Stimulated activated memory B cell treated with anti-CD40 and anti-IgM and Interleukin-4, amounts not matched to agents 10 μg/mL and 1 μg/mL and 100 μg/mL, for 72 hours (primary cell): ENCODE data around the gene ARRDC3.
A peak's percentile ranks its signal among the peaks of the same experiment; 100 is the strongest.
"Not testable (repeated sequence)": the region's sequence is repeated elsewhere in the genome, so short reads cannot be mapped to it uniquely, and the experiment has no call there.

Source experiments
- ATAC-seq: fragments of 150-1000 bp; cut with Tn5 transposase; 2 replicates; pipeline ENCODE4 v1.10.0; 2021
- H3K27ac Mint-ChIP-seq: one replicate; pipeline ENCODE4 v1.8.0; 2022; ENCODE audit warnings: mild to moderate bottlenecking, mixed read lengths
- H3K27me3 Mint-ChIP-seq: one replicate; pipeline ENCODE4 v1.8.0; 2022; ENCODE audit warnings: mixed read lengths
- H3K36me3 Mint-ChIP-seq: one replicate; pipeline ENCODE4 v1.8.0; 2022; ENCODE audit warnings: mixed read lengths
- H3K4me1 Mint-ChIP-seq: one replicate; pipeline ENCODE4 v1.8.0; 2022; ENCODE audit warnings: mixed read lengths
- H3K4me3 Mint-ChIP-seq: one replicate; pipeline ENCODE4 v1.8.0; 2022; ENCODE audit warnings: mild to moderate bottlenecking, moderate library complexity, mixed read lengths
- H3K9me3 Mint-ChIP-seq: one replicate; pipeline ENCODE4 v1.8.0; 2022; ENCODE audit warnings: mixed read lengths

ARRDC3 gene

GRCh38 chr5:91401175-91401574 is 18.1 kb upstream of the ARRDC3 start:
- no peak overlapping the region for H3K27ac Mint-ChIP-seq
- ATAC-seq: no peak
- H3K36me3 Mint-ChIP-seq: no peaks in the 10 kb centered on the region
- H3K4me3 Mint-ChIP-seq: no peak overlapping the region
- peaks cover 10% of the 10 kb centered on the region for H3K4me1 Mint-ChIP-seq
- H3K27me3 Mint-ChIP-seq: no peaks in the 10 kb centered on the region
- no peaks in the 10 kb centered on the region for H3K9me3 Mint-ChIP-seq

GRCh38 chr5:91397791-91398190 is 14.7 kb upstream of the ARRDC3 start:
- H3K4me3 Mint-ChIP-seq: no peak overlapping the region
- no peak overlapping the region for H3K27ac Mint-ChIP-seq
- H3K9me3 Mint-ChIP-seq: no peaks in the 10 kb centered on the region
- no peaks in the 10 kb centered on the region for H3K36me3 Mint-ChIP-seq
- H3K27me3 Mint-ChIP-seq: no peaks in the 10 kb centered on the region
- H3K4me1 Mint-ChIP-seq: peaks cover 10% of the 10 kb centered on the region
- no peak for ATAC-seq

- no peak for ATAC-seq
- H3K9me3 Mint-ChIP-seq: peaks cover 2% of the 10 kb centered on the region
These were observed 7.2 kb upstream of the ARRDC3 start for GRCh38 chr5:91390268-91390667.

GRCh38 chr5:91389555-91389954 is 6.4 kb upstream of the ARRDC3 start:
- not testable (repeated sequence) for H3K27ac Mint-ChIP-seq, H3K27me3 Mint-ChIP-seq, H3K36me3 Mint-ChIP-seq, H3K9me3 Mint-ChIP-seq, H3K4me3 Mint-ChIP-seq, ATAC-seq, H3K4me1 Mint-ChIP-seq

More at GRCh38 chr5:91390268-91390667, 7.2 kb upstream of the ARRDC3 start:
- Mint-ChIP-seq H3K27me3 (no peaks in the 10 kb centered on the region), H3K27ac (no peak overlapping the region), H3K4me1 (no peaks in the 10 kb centered on the region), H3K4me3 (no peak overlapping the region), H3K36me3 (peaks cover 6% of the 10 kb centered on the region)

- Mint-ChIP-seq H3K9me3 (peaks cover 2% of the 10 kb centered on the region), H3K4me1 (peaks cover 15% of the 10 kb centered on the region)
- ATAC-seq: no peak
These were observed 5.2 kb upstream of the ARRDC3 start for GRCh38 chr5:91388362-91388761.

GRCh38 chr5:91386120-91386519 is 3.0 kb upstream of the ARRDC3 start:
- Mint-ChIP-seq H3K36me3 (peaks cover 6% of the 10 kb centered on the region), H3K4me1 (peaks cover 17% of the 10 kb centered on the region), H3K27ac (no peak overlapping the region), H3K27me3 (no peaks in the 10 kb centered on the region), H3K4me3 (no peak overlapping the region), H3K9me3 (peaks cover 2% of the 10 kb centered on the region)
- ATAC-seq: no peak

More at GRCh38 chr5:91388362-91388761, 5.2 kb upstream of the ARRDC3 start:
- peaks cover 6% of the 10 kb centered on the region for H3K36me3 Mint-ChIP-seq
- no peak overlapping the region for H3K27ac Mint-ChIP-seq
- no peak overlapping the region for H3K4me3 Mint-ChIP-seq
- no peaks in the 10 kb centered on the region for H3K27me3 Mint-ChIP-seq

- not testable (repeated sequence) for ATAC-seq, H3K9me3 Mint-ChIP-seq, H3K27me3 Mint-ChIP-seq, H3K4me3 Mint-ChIP-seq, H3K36me3 Mint-ChIP-seq, H3K27ac Mint-ChIP-seq
- peaks cover 17% of the 10 kb centered on the region for H3K4me1 Mint-ChIP-seq
These were observed 2.5 kb upstream of the ARRDC3 start for GRCh38 chr5:91385596-91385995.

- Mint-ChIP-seq H3K4me3 (peak overlapping the region; percentile 96), H3K4me1 (peaks cover 17% of the 10 kb centered on the region), H3K27ac (peak overlapping the region; percentile 97), H3K27me3 (no peaks in the 10 kb centered on the region), H3K9me3 (peaks cover 2% of the 10 kb centered on the region), H3K36me3 (peaks cover 5% of the 10 kb centered on the region)
- ATAC-seq: no peak
These were observed 1.7 kb upstream of the ARRDC3 start for GRCh38 chr5:91384671-91385430.

- H3K4me3 Mint-ChIP-seq: peak overlapping the region; percentile 96
- no peaks in the 10 kb centered on the region for H3K36me3 Mint-ChIP-seq
These were observed 811 bp upstream of the ARRDC3 start for GRCh38 chr5:91383956-91384300.

GRCh38 chr5:91382530-91383026 is 539 bp downstream of the ARRDC3 start:
- Mint-ChIP-seq H3K27me3 (no peaks in the 10 kb centered on the region), H3K4me1 (peaks cover 17% of the 10 kb centered on the region), H3K4me3 (peak overlapping the region; percentile 96), H3K36me3 (no peaks in the 10 kb centered on the region), H3K9me3 (no peaks in the 10 kb centered on the region), H3K27ac (peak overlapping the region; percentile 97)
- ATAC-seq: no peak

More at GRCh38 chr5:91383956-91384300, 811 bp upstream of the ARRDC3 start:
- Mint-ChIP-seq H3K27me3 (no peaks in the 10 kb centered on the region), H3K4me1 (peaks cover 17% of the 10 kb centered on the region), H3K9me3 (no peaks in the 10 kb centered on the region), H3K27ac (peak overlapping the region; percentile 97)
- ATAC-seq: no peak

- Mint-ChIP-seq H3K4me1 (peaks cover 17% of the 10 kb centered on the region), H3K36me3 (peaks cover 5% of the 10 kb centered on the region), H3K27me3 (no peaks in the 10 kb centered on the region), H3K27ac (peak overlapping the region; percentile 97), H3K4me3 (peak overlapping the region; percentile 96), H3K9me3 (no peaks in the 10 kb centered on the region)
- peak; percentile 28 for ATAC-seq
These were observed 1.2 kb downstream of the ARRDC3 start for GRCh38 chr5:91381774-91382359.

- H3K4me3 Mint-ChIP-seq: peak overlapping the region; percentile 96
- no peak for ATAC-seq
- H3K9me3 Mint-ChIP-seq: no peaks in the 10 kb centered on the region
- no peaks in the 10 kb centered on the region for H3K27me3 Mint-ChIP-seq
- peaks cover 5% of the 10 kb centered on the region for H3K36me3 Mint-ChIP-seq
- H3K27ac Mint-ChIP-seq: peak overlapping the region; percentile 97
- H3K4me1 Mint-ChIP-seq: peaks cover 17% of the 10 kb centered on the region
These were observed 1.8 kb downstream of the ARRDC3 start for GRCh38 chr5:91381239-91381773.

- H3K27ac Mint-ChIP-seq: peak overlapping the region; percentile 97
- H3K27me3 Mint-ChIP-seq: no peaks in the 10 kb centered on the region
- H3K4me3 Mint-ChIP-seq: peak overlapping the region; percentile 96
- peaks cover 17% of the 10 kb centered on the region for H3K4me1 Mint-ChIP-seq
- peak; percentile 80 for ATAC-seq
- no peaks in the 10 kb centered on the region for H3K9me3 Mint-ChIP-seq
- H3K36me3 Mint-ChIP-seq: peaks cover 5% of the 10 kb centered on the region
These were observed 2.5 kb downstream of the ARRDC3 start for GRCh38 chr5:91380491-91381238.

- H3K9me3 Mint-ChIP-seq: no peaks in the 10 kb centered on the region
- peak overlapping the region; percentile 97 for H3K27ac Mint-ChIP-seq
- H3K36me3 Mint-ChIP-seq: peaks cover 7% of the 10 kb centered on the region
- peak; percentile 86 for ATAC-seq
- peak overlapping the region; percentile 96 for H3K4me3 Mint-ChIP-seq
- H3K27me3 Mint-ChIP-seq: no peaks in the 10 kb centered on the region
- peaks cover 17% of the 10 kb centered on the region for H3K4me1 Mint-ChIP-seq
These were observed 3.1 kb downstream of the ARRDC3 start for GRCh38 chr5:91379914-91380490.
